NT2/D1 (cell line): ENCODE results near the gene ZBTB7B.

Experiments used
- DNase-seq: peaks from one replicate; pipeline ENCODE4 v3.0.0-alpha.2; 2011; ENCODE audit warnings: low read depth, low spot score
- H3K27me3 ChIP-seq: 2 replicates; pipeline ENCODE4 v1.6.0; 2011; ENCODE audit warnings: mild to moderate bottlenecking; ENCODE audit not compliant: insufficient read length, insufficient read depth
- H3K36me3 ChIP-seq: 2 replicates; pipeline ENCODE4 v1.6.1; 2011; ENCODE audit warnings: mild to moderate bottlenecking, low read length, mixed read lengths; ENCODE audit not compliant: insufficient read depth, insufficient read length
- H3K4me1 ChIP-seq: 2 replicates; pipeline ENCODE4 v1.5.1; 2011; ENCODE audit not compliant: insufficient read depth, insufficient read length
- H3K4me3 ChIP-seq: 2 replicates; pipeline ENCODE4 v1.5.1; 2011; ENCODE audit warnings: low read depth; ENCODE audit not compliant: insufficient read length
- H3K9ac ChIP-seq: 2 replicates; pipeline ENCODE4 v1.6.0; 2011; ENCODE audit warnings: low read depth; ENCODE audit not compliant: insufficient read length
- H3K9me3 ChIP-seq: 2 replicates; pipeline ENCODE4 v1.5.1; 2011; ENCODE audit warnings: mild to moderate bottlenecking, low read length; ENCODE audit not compliant: insufficient read depth
- SUZ12 ChIP-seq: IDR thresholded peaks from 2 replicates; pipeline ENCODE4 v1.6.1; 2011; ENCODE audit not compliant: insufficient read length, insufficient read depth; ENCODE audit errors: extremely low read depth
- YY1 ChIP-seq: IDR thresholded peaks from 2 replicates; pipeline ENCODE4 v1.6.1; 2011; ENCODE audit not compliant: insufficient read length, insufficient read depth
- ZNF274 ChIP-seq: IDR thresholded peaks from 2 replicates; pipeline ENCODE4 v1.6.1; 2011; ENCODE audit warnings: mild to moderate bottlenecking, low read depth, low read length

Gene ZBTB7B

GRCh38 chr1:155011437-155012025 lies 8.9 kb downstream of the ZBTB7B start:
- peaks cover 19% of the 10 kb centered on the region for H3K36me3 ChIP-seq
- no peak overlapping the region for H3K4me3 ChIP-seq
- H3K4me1 ChIP-seq, result peaks cover 35% of the 10 kb centered on the region
- no peak overlapping the region for H3K9ac ChIP-seq
- no peak for DNase-seq
- no peaks in the 10 kb centered on the region for H3K27me3 ChIP-seq
- TF ChIP-seq SUZ12 (no peak), YY1 (no peak), ZNF274 (no peak)
- peaks cover 17% of the 10 kb centered on the region; the same call in 1 of the 2 replicates for H3K9me3 ChIP-seq

DNA sequence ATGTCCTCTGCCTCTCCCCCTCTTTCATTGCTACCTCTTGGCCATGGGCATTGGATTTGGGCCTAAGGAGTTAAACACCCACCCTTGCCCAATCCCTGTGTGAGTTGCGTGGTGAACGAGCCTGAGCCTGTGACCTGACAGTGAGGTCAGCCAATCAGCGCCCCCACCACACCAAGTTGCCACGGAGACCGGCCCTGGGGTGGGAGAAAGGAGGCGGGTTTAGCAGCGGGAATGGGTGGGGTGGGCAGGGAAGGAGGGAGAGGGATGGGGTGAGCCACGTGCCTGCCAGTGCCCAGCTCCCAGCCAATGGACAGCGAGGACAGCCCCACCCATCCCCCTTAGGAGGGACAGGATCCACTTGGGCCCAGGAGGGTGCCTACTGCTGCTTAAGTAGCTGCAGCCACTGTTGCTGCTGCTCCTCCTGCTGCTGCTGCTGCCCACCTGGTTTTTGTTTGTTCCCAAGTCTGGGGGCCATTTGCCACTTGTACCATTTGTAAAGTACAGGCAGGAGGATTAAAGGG lies 9.5 kb downstream of the ZBTB7B start:
- peaks cover 35% of the 10 kb centered on the region for H3K4me1 ChIP-seq
- no peak overlapping the region for H3K4me3 ChIP-seq
- peaks cover 22% of the 10 kb centered on the region; the same call in 1 of the 2 replicates for H3K9me3 ChIP-seq
- DNase-seq, result peak; percentile 89
- H3K9ac ChIP-seq, result peak overlapping the region; percentile 58
- TF ChIP-seq SUZ12, result no peak
- H3K36me3 ChIP-seq, result peaks cover 24% of the 10 kb centered on the region
- no peaks in the 10 kb centered on the region for H3K27me3 ChIP-seq

GRCh38 chr1:155012776-155013602 lies 10.4 kb downstream of the ZBTB7B start:
- Histone ChIP-seq H3K27me3 (no peaks in the 10 kb centered on the region), H3K9ac (peak overlapping the region; percentile 58), H3K4me3 (no peak overlapping the region), H3K36me3 (peaks cover 24% of the 10 kb centered on the region), H3K9me3 (peaks cover 31% of the 10 kb centered on the region; the same call in 1 of the 2 replicates), H3K4me1 (peaks cover 39% of the 10 kb centered on the region)
- DNase-seq, result no peak
- TF ChIP-seq YY1 (no peak), SUZ12 (no peak), ZNF274 (no peak)

GRCh38 chr1:155013632-155014031 lies 11.0 kb downstream of the ZBTB7B start:
- TF ChIP-seq YY1 (no peak), ZNF274 (no peak), SUZ12 (no peak)
- Histone ChIP-seq H3K36me3 (peaks cover 24% of the 10 kb centered on the region), H3K4me1 (peaks cover 35% of the 10 kb centered on the region), H3K9ac (no peak overlapping the region), H3K9me3 (peaks cover 38% of the 10 kb centered on the region; the same call in 1 of the 2 replicates), H3K4me3 (no peak overlapping the region), H3K27me3 (no peaks in the 10 kb centered on the region)
- DNase-seq, result no peak

DNA sequence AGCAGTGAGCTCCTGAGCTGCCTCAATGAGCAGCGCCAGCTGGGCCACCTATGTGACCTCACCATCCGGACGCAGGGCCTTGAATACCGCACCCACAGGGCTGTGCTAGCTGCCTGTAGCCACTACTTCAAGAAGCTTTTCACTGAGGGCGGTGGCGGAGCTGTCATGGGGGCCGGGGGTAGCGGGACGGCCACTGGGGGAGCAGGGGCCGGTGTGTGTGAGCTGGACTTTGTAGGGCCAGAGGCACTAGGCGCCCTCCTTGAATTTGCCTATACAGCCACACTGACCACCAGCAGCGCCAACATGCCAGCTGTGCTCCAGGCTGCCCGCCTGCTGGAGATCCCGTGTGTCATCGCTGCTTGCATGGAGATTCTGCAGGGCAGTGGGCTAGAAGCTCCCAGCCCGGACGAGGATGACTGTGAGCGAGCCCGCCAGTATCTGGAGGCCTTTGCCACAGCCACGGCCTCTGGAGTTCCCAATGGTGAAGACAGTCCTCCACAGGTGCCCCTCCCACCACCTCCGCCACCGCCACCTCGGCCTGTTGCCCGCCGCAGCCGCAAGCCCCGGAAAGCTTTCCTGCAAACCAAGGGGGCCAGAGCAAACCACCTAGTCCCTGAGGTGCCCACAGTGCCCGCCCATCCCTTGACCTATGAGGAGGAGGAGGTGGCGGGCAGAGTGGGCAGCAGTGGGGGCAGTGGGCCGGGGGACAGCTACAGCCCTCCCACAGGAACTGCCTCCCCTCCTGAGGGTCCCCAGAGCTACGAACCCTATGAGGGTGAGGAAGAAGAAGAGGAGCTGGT lies 12.3 kb downstream of the ZBTB7B start:
- DNase-seq, result no peak
- TF ChIP-seq SUZ12 (no peak), YY1 (no peak), ZNF274 (no peak)
- H3K4me1 ChIP-seq, result peaks cover 29% of the 10 kb centered on the region
- no peak overlapping the region for H3K4me3 ChIP-seq
- H3K9ac ChIP-seq, result no peak overlapping the region
- peaks cover 51% of the 10 kb centered on the region; the same call in 1 of the 2 replicates for H3K9me3 ChIP-seq
- peaks cover 24% of the 10 kb centered on the region for H3K36me3 ChIP-seq
- no peaks in the 10 kb centered on the region for H3K27me3 ChIP-seq

DNA sequence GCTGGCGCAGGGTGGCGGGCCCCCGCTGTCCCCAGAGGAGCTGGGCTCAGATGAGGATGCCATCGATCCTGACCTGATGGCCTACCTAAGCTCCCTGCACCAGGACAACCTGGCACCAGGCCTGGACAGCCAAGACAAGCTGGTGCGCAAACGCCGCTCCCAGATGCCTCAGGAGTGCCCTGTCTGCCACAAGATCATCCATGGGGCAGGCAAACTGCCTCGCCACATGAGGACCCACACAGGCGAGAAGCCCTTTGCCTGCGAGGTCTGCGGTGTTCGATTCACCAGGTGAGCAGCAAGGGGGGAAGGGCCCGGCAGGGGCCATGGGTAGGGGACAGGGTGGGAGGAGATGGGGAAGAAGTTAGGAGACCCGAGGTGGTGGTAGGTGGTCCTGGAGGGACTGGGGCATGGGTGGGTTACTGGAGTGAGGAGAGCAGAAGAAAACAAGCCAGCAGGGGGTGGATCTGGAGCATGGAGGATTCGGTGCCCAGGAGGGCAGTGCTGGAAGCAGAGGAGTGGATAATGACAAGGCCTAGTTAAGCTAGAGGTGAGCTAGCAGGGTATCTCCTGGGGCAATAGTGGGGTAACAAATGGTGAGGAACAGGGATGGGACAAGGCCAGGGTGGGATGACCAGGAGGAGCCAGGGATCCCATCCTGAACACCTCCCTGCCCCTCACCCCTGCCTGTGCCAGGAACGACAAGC lies 13.1 kb downstream of the ZBTB7B start:
- Histone ChIP-seq H3K27me3 (no peaks in the 10 kb centered on the region), H3K4me3 (no peak overlapping the region), H3K9ac (no peak overlapping the region), H3K9me3 (peaks cover 53% of the 10 kb centered on the region; the same call in 1 of the 2 replicates), H3K36me3 (peaks cover 24% of the 10 kb centered on the region), H3K4me1 (peaks cover 25% of the 10 kb centered on the region)
- DNase-seq, result no peak
- TF ChIP-seq SUZ12 (no peak), YY1 (no peak), ZNF274 (no peak)
